Pancreas (tissue), 10 donors: ENCODE measurements around the gene POLE4. TPM values are rescaled to one million over a fixed set of nuclear protein-coding genes. Genes with fewer than 3 reads are reported as not detected.

Experiments used
- ATAC-seq, 4 donors: fragments of 200-7000 bp; cut with Tn5 transposase; one replicate each; pipeline versions ENCODE4 v1.8.0 to v1.9.1; 2020; ENCODE audit warnings: mild to moderate bottlenecking in 4 of 4, moderate library complexity in 4 of 4
- DNase-seq, 6 donors: peaks; one replicate each; pipeline ENCODE4 v3.0.0-alpha.2; 2020
- FAIRE-seq: peaks from 2 replicates; lab custom pipeline; 2012; peaks lifted over from hg19 to GRCh38; lab: Jason Lieb, UNC
- H3K27ac ChIP-seq, 4 donors: fragments of 200-600 bp; sonication (generic); 1 replicate in 3 of 4; 2 replicates in 1 of 4; pipeline versions ENCODE4 v1.5.0 to v1.8.0; 2020
- H3K27me3 ChIP-seq, 4 donors: fragments of 200-600 bp; one replicate each; pipeline ENCODE4 v1.8.0; 2021
- H3K36me3 ChIP-seq, 3 donors: fragments of 200-600 bp; sonication (generic) in 1 of 3; one replicate each; pipeline versions ENCODE4 v1.5.0 to v1.8.0; 2020 to 2021
- H3K4me1 ChIP-seq, 3 donors: fragments of 200-600 bp; one replicate each; pipeline ENCODE4 v1.8.0; 2021
- H3K4me3 ChIP-seq, 4 donors: fragments of 200-600 bp; sonication (generic) in 2 of 4; one replicate each; pipeline versions ENCODE4 v1.5.0 to v1.8.0; 2020 to 2021
- H3K9me3 ChIP-seq, 4 donors: fragments of 200-600 bp; one replicate each; pipeline ENCODE4 v1.8.0; 2021
- WGBS, 2 donors: extraction: QIAGEN DNeasy Blood & Tissue Kit; methylation state at CpG; one replicate each; pipeline ENCODE4 v1.1.7; 2013; 5-methylcytosine and 5-hydroxymethylcytosine counted together
- intact Hi-C, 3 donors: fragments of 100-400 bp; cut with DNase I; formaldehyde crosslinking; loops; one replicate each; pipeline versions ENCODE4 v1.11.1 to v1.14.2; 2022
- polyA plus RNA-seq, 2 donors: library from polyadenylated mRNA; stranded (reverse); fragments of 200-250 nt; gene quantifications; one replicate each; pipeline ENCODE4 v1.2.3, GENCODE V29; 2013
- total RNA-seq, 6 donors: library from RNA; stranded (reverse); fragmentation: NEBNext Ultra II Directional in 4 of 6; extraction: Animal tissue kit (Norgen Biotek cat#: 25700) in 4 of 6; gene quantifications; one replicate each; pipeline versions ENCODE4 v1.2.1 to v1.2.4, GENCODE V29; 2021 to 2023
- TF ChIP-seq, protein P1 (sequence below), 4 donors: fragments of 200-600 bp; sonication (generic) in 3 of 4; IDR thresholded peaks; one replicate each; pipeline versions ENCODE4 v1.5.0 to v1.8.0; 2021; ENCODE audit warnings: antibody characterized with exemption in 4 of 4
- donor health status: healthy with polysubstance abuse.
- donor health status: DM: no; HTN: no; CAD: no; lungs with moderate emphysema.
- donor health status: DM: no; HTN: no; CAD: no.
- donor health status: control.
- donor health status: control.
- donor health status: Bipolar disorder and iron deficiency.
- donor health status: DM: yes; HTN: yes; CAD: no.
- donor health status: DM: no; HTN: no; CAD: no.
- donor health status: DM: no; HTN: no; CAD: no.
- donor health status: DM: yes; HTN: yes; CAD: no.

Gene POLE4
- total and polyA plus RNA-seq, 8 donors = 10.0 to 22.6 (median 18.2) TPM

DNA sequence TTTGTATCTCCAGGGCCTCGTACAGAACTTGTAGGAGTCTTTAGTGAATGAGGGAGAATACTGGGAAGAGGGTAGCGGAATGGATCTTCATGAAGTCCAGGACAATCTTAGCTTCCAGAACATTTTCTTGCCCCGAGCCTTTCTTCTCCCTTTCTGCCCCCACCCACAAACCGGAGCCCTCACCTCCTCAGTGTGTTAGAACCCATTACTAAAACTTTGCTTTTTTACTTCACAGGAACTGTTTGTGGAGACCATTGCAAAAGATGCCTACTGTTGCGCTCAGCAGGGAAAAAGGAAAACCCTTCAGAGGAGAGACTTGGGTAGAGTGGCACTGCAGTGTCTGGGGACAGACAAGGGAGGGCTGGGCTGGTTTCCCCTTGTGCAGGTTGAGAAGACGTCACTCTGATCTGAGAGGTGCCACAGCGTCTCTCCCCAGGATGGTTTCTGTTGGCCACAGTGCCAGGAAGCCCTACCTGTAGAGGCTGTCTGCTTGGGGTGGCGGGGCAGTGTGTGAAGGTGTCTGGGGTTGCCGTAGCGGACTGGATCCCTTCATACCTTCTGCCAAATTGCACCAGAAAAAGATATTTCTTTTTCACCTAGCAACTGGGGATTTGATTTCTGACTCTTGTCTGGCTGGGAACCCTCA is 786 bp downstream of the POLE4 start:
- peak overlapping the region; percentile 74 to 90 (median 86) for H3K27ac ChIP-seq
- ATAC-seq (no peak), FAIRE-seq (no peak), DNase-seq (peak in 1 of 6 donors; percentile 10)
- peaks cover 0 to 4% (median 0%) of the 10 kb centered on the region in 3 donors for H3K4me1 ChIP-seq
- no peaks in the 10 kb centered on the region for H3K9me3 ChIP-seq
- H3K36me3 ChIP-seq = no peaks in the 10 kb centered on the region
- TF ChIP-seq, protein P1, sequence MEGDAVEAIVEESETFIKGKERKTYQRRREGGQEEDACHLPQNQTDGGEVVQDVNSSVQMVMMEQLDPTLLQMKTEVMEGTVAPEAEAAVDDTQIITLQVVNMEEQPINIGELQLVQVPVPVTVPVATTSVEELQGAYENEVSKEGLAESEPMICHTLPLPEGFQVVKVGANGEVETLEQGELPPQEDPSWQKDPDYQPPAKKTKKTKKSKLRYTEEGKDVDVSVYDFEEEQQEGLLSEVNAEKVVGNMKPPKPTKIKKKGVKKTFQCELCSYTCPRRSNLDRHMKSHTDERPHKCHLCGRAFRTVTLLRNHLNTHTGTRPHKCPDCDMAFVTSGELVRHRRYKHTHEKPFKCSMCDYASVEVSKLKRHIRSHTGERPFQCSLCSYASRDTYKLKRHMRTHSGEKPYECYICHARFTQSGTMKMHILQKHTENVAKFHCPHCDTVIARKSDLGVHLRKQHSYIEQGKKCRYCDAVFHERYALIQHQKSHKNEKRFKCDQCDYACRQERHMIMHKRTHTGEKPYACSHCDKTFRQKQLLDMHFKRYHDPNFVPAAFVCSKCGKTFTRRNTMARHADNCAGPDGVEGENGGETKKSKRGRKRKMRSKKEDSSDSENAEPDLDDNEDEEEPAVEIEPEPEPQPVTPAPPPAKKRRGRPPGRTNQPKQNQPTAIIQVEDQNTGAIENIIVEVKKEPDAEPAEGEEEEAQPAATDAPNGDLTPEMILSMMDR (IDR thresholded peaks at IDR 0.05) = no peak
- peak overlapping the region; percentile 40 to 70 (median 57) for H3K4me3 ChIP-seq
- H3K27me3 ChIP-seq = no peaks in the 10 kb centered on the region
- intact Hi-C loops = no loop called here
- 79 to 86% methylated on average over 10 of the region's 10 CpGs for WGBS, 2 donors

DNA sequence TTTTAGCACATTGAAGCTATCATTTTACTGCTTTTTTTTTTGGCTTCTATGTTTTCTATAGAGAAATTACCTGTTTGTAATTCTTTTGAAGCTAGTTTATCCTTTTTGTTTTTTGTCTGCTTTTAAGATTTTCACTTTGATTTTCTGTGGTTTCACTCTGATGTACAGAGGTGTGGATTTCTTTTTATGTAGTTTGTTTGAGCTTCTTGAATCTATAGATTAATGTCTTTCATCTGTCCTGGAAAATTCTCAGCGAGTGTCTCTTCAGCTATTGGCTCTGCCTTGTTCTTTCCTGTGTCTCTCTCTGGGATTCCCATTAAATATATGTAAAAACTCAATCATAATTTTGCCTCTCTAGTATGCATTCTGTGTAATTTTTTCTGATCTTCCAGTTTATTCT is 8.4 kb downstream of the POLE4 start:
- FAIRE-seq = no peak
- Histone ChIP-seq H3K9me3 (no peaks in the 10 kb centered on the region), H3K4me3 (no peak overlapping the region), H3K27me3 (no peaks in the 10 kb centered on the region), H3K4me1 (no peaks in the 10 kb centered on the region), H3K27ac (no peak overlapping the region), H3K36me3 (no peaks in the 10 kb centered on the region)
- no peak for DNase-seq
- 96 to 100% methylated on average over 1 of the region's 1 CpG for WGBS, 2 donors
- intact Hi-C loops = no loop called here
- TF ChIP-seq, protein P1 (IDR thresholded peaks at IDR 0.05) = no peak
- ATAC-seq = no peak

DNA sequence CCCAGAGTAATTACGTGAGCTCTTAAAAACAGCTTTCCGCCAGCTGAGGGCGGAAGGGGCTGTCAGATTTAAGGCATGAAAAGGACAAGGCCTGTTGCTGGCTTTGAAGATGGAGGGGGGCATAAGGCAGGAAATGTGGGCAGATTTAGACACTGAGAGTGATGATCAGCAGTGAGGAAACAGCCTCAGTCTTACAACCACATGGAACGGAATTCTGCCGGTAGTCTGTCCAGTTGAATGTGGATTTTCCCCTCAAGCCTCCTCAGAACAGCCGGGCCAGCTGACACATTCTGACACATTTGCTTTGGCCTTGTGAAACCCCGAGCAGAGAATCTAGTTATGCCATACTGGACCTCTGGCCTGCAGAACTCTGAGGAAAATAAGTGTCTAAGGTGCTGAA is 16.6 kb downstream of the POLE4 start:
- no peak for ATAC-seq
- no peak overlapping the region for H3K4me3 ChIP-seq
- H3K9me3 ChIP-seq = no peaks in the 10 kb centered on the region
- TF ChIP-seq, protein P1 (IDR thresholded peaks at IDR 0.05) = no peak
- no peaks in the 10 kb centered on the region for H3K4me1 ChIP-seq
- intact Hi-C loops = no loop called here
- no peak for DNase-seq
- no peak overlapping the region for H3K27ac ChIP-seq
- H3K36me3 ChIP-seq = no peaks in the 10 kb centered on the region
- H3K27me3 ChIP-seq = no peaks in the 10 kb centered on the region
- FAIRE-seq = no peak
- 80 to 82% methylated on average over 7 of the region's 7 CpGs for WGBS, 2 donors

DNA sequence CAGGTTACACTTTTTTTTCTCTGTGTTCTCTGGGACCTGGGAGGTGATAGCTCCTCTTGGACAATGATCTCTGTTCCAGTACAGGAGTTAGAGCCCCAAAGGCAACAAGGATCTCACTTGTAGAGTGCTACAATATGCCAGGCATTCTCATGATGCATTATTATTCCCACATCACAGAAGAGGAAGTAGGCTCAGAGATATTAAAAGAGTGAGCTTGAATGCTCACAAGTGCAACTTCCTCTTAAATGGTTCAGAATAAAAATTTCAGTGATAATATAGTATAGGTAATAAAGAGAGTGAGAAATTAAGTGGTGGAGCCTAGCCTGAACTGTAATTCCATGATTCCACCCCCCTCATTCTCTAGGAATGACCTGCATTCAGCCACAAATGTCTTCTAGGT is 21.4 kb downstream of the POLE4 start:
- no peaks in the 10 kb centered on the region for H3K4me1 ChIP-seq
- no peak overlapping the region for H3K27ac ChIP-seq
- H3K9me3 ChIP-seq = no peaks in the 10 kb centered on the region
- H3K27me3 ChIP-seq = no peaks in the 10 kb centered on the region
- TF ChIP-seq, protein P1 (IDR thresholded peaks at IDR 0.05) = no peak
- H3K36me3 ChIP-seq = no peaks in the 10 kb centered on the region
- DNase-seq (no peak), FAIRE-seq (no peak), ATAC-seq (no peak)
- H3K4me3 ChIP-seq = no peak overlapping the region
- intact Hi-C loops = no loop called here

DNA sequence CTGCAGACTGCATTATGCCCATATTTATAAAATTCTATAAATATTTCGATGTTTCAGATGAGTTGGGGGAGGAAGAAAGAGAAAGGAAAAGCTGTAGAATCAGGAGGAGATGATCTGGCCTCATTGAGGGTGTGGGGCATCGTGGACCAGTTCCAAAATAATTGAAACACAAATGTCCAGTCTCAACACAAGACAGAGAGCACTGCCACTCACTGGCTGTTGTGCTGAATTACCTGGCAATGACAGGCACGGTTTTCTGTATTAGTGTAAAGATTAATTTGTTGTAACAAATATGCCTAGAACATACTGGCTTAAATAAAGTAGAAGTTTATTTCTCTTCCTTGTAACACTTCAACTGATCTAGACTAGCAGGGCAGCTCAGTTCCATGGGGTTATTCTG is 24.1 kb downstream of the POLE4 start:
- Histone ChIP-seq H3K4me1 (no peaks in the 10 kb centered on the region), H3K4me3 (no peak overlapping the region), H3K27me3 (no peaks in the 10 kb centered on the region), H3K36me3 (no peaks in the 10 kb centered on the region), H3K27ac (no peak overlapping the region), H3K9me3 (no peaks in the 10 kb centered on the region)
- WGBS, 2 donors = 49 to 66% methylated on average over 3 of the region's 3 CpGs
- no peak for FAIRE-seq
- ATAC-seq = no peak
- no peak for DNase-seq
- intact Hi-C loops = no loop called here
- TF ChIP-seq, protein P1 (IDR thresholded peaks at IDR 0.05) = no peak
